DND-41 (cell line): ENCODE measurements around the gene MBNL3.

ENCODE experiments used
- ATAC-seq: fragments of 200-7000 bp; cut with Tn5 transposase; 3 replicates; pipeline ENCODE4 v1.9.1; 2021; ENCODE audit warnings: low read depth; ENCODE audit not compliant: insufficient read depth
- DNase-seq: peaks from one replicate; pipeline ENCODE4 v3.0.0-alpha.2; 2020
- H2AFZ ChIP-seq: 2 replicates; pipeline ENCODE4 v1.6.0; 2012; ENCODE audit warnings: low read depth, low read length
- H3K27ac ChIP-seq: 2 replicates; pipeline ENCODE4 v1.5.1; 2012; ENCODE audit warnings: low read length, inconsistent platforms
- H3K27me3 ChIP-seq: fragments of 200-600 bp; sonication (generic); 2 replicates; pipeline ENCODE4 v1.6.0; 2012; ENCODE audit warnings: low read length, mild to moderate bottlenecking, inconsistent platforms; ENCODE audit not compliant: insufficient read depth, poor library complexity
- H3K36me3 ChIP-seq: 2 replicates; pipeline ENCODE4 v1.5.1; 2012; ENCODE audit warnings: low read length, inconsistent platforms; ENCODE audit not compliant: insufficient read depth
- H3K4me1 ChIP-seq: 2 replicates; pipeline ENCODE4 v1.5.1; 2012; ENCODE audit warnings: mild to moderate bottlenecking, low read length; ENCODE audit not compliant: insufficient read depth
- H3K4me2 ChIP-seq: 2 replicates; pipeline ENCODE4 v1.6.0; 2012; ENCODE audit warnings: mild to moderate bottlenecking, moderate library complexity, low read length, inconsistent platforms; ENCODE audit not compliant: insufficient read depth
- H3K4me3 ChIP-seq, 2 experiments: fragments of 200-600 bp in 1 of 2; shearing (Covaris generic) in 1 of 2; 2 replicates each; pipeline ENCODE4 v1.5.1; 2012 to 2016; ENCODE audit warnings: inconsistent platforms in 2 of 2, low read length in 2 of 2, mild to moderate bottlenecking in 2 of 2, low read depth in 1 of 2, moderate library complexity in 1 of 2
- H3K79me2 ChIP-seq: 2 replicates; pipeline ENCODE4 v1.6.0; 2012; ENCODE audit warnings: low read length, inconsistent platforms; ENCODE audit not compliant: insufficient read depth
- H3K9ac ChIP-seq: 2 replicates; pipeline ENCODE4 v1.6.0; 2012; ENCODE audit warnings: low read depth, mild to moderate bottlenecking, inconsistent platforms, low read length, moderate library complexity
- H3K9me3 ChIP-seq: 2 replicates; pipeline ENCODE4 v1.5.1; 2012; ENCODE audit warnings: low read length, moderate library complexity, mild to moderate bottlenecking, inconsistent platforms; ENCODE audit not compliant: insufficient read depth, severe bottlenecking
- H4K20me1 ChIP-seq: 2 replicates; pipeline ENCODE4 v1.6.0; 2012; ENCODE audit warnings: low read length; ENCODE audit not compliant: insufficient read depth
- CTCF ChIP-seq: IDR thresholded peaks from 2 replicates; pipeline ENCODE4 v1.5.1; 2012; ENCODE audit warnings: borderline replicate concordance, low read length, moderate library complexity, mild to moderate bottlenecking; ENCODE audit not compliant: poor library complexity, severe bottlenecking; ENCODE audit errors: extremely low read depth
- EZH2 ChIP-seq: IDR thresholded peaks from 3 replicates; pipeline ENCODE4 v1.6.1; 2012; ENCODE audit warnings: borderline replicate concordance, low read depth, mild to moderate bottlenecking, moderate library complexity, low read length, inconsistent platforms; ENCODE audit not compliant: severe bottlenecking

MBNL3 gene, protein sequence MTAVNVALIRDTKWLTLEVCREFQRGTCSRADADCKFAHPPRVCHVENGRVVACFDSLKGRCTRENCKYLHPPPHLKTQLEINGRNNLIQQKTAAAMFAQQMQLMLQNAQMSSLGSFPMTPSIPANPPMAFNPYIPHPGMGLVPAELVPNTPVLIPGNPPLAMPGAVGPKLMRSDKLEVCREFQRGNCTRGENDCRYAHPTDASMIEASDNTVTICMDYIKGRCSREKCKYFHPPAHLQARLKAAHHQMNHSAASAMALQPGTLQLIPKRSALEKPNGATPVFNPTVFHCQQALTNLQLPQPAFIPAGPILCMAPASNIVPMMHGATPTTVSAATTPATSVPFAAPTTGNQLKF

DNA sequence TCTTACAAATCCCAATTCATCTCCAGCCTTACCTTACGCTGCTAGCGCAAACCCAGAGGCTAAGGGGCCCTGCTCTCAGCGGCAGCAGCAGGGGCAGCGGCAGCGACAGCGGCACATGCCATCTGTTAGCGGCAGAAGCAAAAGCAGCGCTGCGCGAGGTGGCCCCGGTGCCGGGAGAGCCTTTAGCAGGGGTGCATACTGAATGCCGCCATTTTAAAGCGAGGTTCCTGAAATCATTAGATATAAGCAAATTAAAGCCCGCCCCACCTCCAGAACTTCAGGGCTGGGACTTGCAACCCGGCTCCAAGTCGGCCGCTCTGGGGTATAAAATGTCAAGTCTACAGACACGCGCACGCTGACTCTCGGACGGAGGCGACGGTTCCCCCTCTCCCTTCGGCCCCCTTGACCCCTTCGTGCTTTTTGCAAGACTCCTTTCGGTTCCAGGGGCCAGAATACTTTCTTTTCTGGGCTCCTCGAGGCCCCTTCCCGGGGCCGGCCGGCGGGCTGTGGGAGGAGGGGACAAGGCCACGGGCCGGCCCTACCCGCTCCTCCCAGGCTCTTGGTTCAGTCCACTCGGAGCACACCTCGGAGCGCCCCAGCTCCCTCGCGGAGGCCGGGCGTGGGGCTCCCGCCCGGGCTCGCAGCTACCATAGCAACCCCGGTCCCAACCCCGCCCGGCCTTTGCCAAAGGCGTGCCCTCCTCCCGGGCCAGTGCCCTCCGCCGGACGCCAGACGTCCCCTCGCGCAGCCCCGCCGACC lies at the start of gene MBNL3:
Gene MBNL3 (minus strand): TSS at position 220 of the 759 bp plus-strand sequence. CDS start 49,427 bp downstream, outside the sequence.
- Histone ChIP-seq H3K27ac (peak within 1 kb of the TSS; percentile 94), H3K27me3 (no peaks in the 10 kb centered on the region), H3K9me3 (no peaks in the 10 kb centered on the region), H2AFZ (peak within 1 kb of the TSS; percentile 80), H3K36me3 (no peaks in the 10 kb centered on the region), H3K4me1 (peaks cover 60% of the 10 kb centered on the region), H3K79me2 (peaks cover 56% of the 10 kb centered on the region), H3K4me2 (peak within 1 kb of the TSS; percentile 72), H4K20me1 (peaks cover 4% of the 10 kb centered on the region; the same call in 1 of the 2 replicates), H3K4me3 (peak within 1 kb of the TSS; percentile 70 to 78), H3K9ac (peak within 1 kb of the TSS; percentile 98)
- ATAC-seq (peak; percentile 67), DNase-seq (peak; percentile 76)
- TF ChIP-seq EZH2 (no peak), CTCF (no peak)

GRCh38 chrX:132533409-132533808 lies 44.6 kb upstream of the MBNL3 start:
- no peaks in the 10 kb centered on the region for H4K20me1 ChIP-seq
- H3K4me3 ChIP-seq = no peak overlapping the region
- H2AFZ ChIP-seq = no peak overlapping the region
- no peaks in the 10 kb centered on the region for H3K36me3 ChIP-seq
- H3K4me1 ChIP-seq = no peaks in the 10 kb centered on the region
- H3K4me2 ChIP-seq = no peak overlapping the region
- H3K27ac ChIP-seq = no peak overlapping the region
- no peak for TF ChIP-seq CTCF
- no peak for TF ChIP-seq EZH2
- no peak overlapping the region for H3K9ac ChIP-seq
- H3K27me3 ChIP-seq = no peaks in the 10 kb centered on the region
- H3K9me3 ChIP-seq = no peaks in the 10 kb centered on the region
- ATAC-seq (no peak), DNase-seq (no peak)
- no peaks in the 10 kb centered on the region for H3K79me2 ChIP-seq

GRCh38 chrX:132532913-132533312 lies 44.1 kb upstream of the MBNL3 start:
- Histone ChIP-seq H3K4me3 (no peak overlapping the region), H3K9ac (no peak overlapping the region), H3K27ac (no peak overlapping the region), H3K36me3 (no peaks in the 10 kb centered on the region), H3K79me2 (no peaks in the 10 kb centered on the region), H4K20me1 (no peaks in the 10 kb centered on the region), H2AFZ (no peak overlapping the region), H3K4me2 (no peak overlapping the region), H3K4me1 (no peaks in the 10 kb centered on the region), H3K9me3 (no peaks in the 10 kb centered on the region), H3K27me3 (no peaks in the 10 kb centered on the region)
- DNase-seq (no peak), ATAC-seq (no peak)
- TF ChIP-seq CTCF (no peak), EZH2 (no peak)
